Right forelimb (tissue), 1 donor: ENCODE measurements around the gene C1GALT1.
"Not testable (repeated sequence)": the region's sequence is repeated elsewhere in the genome, so short reads cannot be mapped to it uniquely, and the experiment has no call there.

Experiments used
- DNase-seq: peaks from one replicate; pipeline ENCODE4 v3.0.0-alpha.2; 2018

Gene C1GALT1

GRCh38 chr7:7173956-7174632 is 8.2 kb upstream of the C1GALT1 start:
- DNase-seq: no peak

GRCh38 chr7:7175075-7175695 is 7.2 kb upstream of the C1GALT1 start:
- DNase-seq: no peak

- no peak for DNase-seq
These were observed 5.8 kb upstream of the C1GALT1 start for GRCh38 chr7:7176406-7177043.

- DNase-seq: no peak
These were observed 5.3 kb upstream of the C1GALT1 start for GRCh38 chr7:7177044-7177517.

GRCh38 chr7:7178081-7178480 is 4.3 kb upstream of the C1GALT1 start:
- no peak for DNase-seq

- no peak for DNase-seq
These were observed 3.4 kb upstream of the C1GALT1 start for GRCh38 chr7:7178906-7179305.

- no peak for DNase-seq
These were observed 1.5 kb upstream of the C1GALT1 start for GRCh38 chr7:7180725-7181449.

- no peak for DNase-seq
These were observed 707 bp upstream of the C1GALT1 start for GRCh38 chr7:7181519-7182155.

GRCh38 chr7:7183061-7183837 is 905 bp downstream of the C1GALT1 start:
- no peak for DNase-seq

GRCh38 chr7:7183838-7184463 is 1.6 kb downstream of the C1GALT1 start:
- no peak for DNase-seq

- DNase-seq: no peak
These were observed 3.1 kb downstream of the C1GALT1 start for GRCh38 chr7:7185371-7185989.

- DNase-seq: no peak
These were observed 5.7 kb downstream of the C1GALT1 start for GRCh38 chr7:7188091-7188490.

- no peak for DNase-seq
These were observed 6.4 kb downstream of the C1GALT1 start for GRCh38 chr7:7188742-7189141.

GRCh38 chr7:7190142-7190541 is 7.8 kb downstream of the C1GALT1 start:
- DNase-seq: no peak

GRCh38 chr7:7191137-7191536 is 8.8 kb downstream of the C1GALT1 start:
- no peak for DNase-seq

- not testable (repeated sequence) for DNase-seq
These were observed 10.7 kb downstream of the C1GALT1 start for GRCh38 chr7:7192798-7193788.

GRCh38 chr7:7199592-7199991 is 17.2 kb downstream of the C1GALT1 start:
- DNase-seq: not testable (repeated sequence)

- DNase-seq: not testable (repeated sequence)
These were observed 17.9 kb downstream of the C1GALT1 start for GRCh38 chr7:7200255-7200654.

- no peak for DNase-seq
These were observed 19.4 kb downstream of the C1GALT1 start for GRCh38 chr7:7201578-7202374.
